ENCODE measurements around the gene SLC34A2. TPM values are rescaled to one million over a fixed set of nuclear protein-coding genes. Genes with fewer than 3 reads are reported as not detected.

The SLC34A2 gene
- polyA plus RNA-seq, 1 donor from 2014 or later = not detected

DNA sequence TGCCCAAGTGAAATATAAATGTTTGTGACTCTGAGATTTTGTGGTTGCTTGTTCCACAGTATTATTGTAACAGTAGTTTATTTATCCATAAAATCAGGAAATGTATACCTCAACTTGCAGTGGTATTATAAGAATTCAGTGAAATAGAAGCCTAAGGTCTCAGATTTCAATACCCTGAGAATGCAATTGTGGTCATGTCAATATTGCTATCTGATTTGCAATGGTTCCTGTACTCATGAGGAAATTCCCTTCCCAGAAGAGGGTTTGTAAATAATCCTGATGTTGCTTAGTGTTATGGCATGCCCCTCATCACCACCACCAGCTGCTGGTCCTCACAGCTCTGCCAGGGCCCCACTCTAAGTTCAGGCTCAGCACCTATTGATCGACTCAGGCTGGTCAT, 67.8 kb downstream of the SLC34A2 start:
- Histone ChIP-seq H3K79me2 (replicated peaks; ENCODE audit: insufficient read depth, low read length) (no peaks in the 10 kb centered on the region), H4K20me1 (ENCODE audit: insufficient read depth) (no peaks in the 10 kb centered on the region), H3K4me2 (ENCODE audit: low read length) (no peak overlapping the region), H3K9ac (ENCODE audit: low read length) (no peak overlapping the region), H2AFZ (ENCODE audit: low read depth, low read length) (no peak overlapping the region), H3K9me3 (ENCODE audit: low read length) (no peaks in the 10 kb centered on the region), H3K27ac (ENCODE audit: low read length) (no peak overlapping the region), H3K36me3 (ENCODE audit: insufficient read depth, low read length) (no peaks in the 10 kb centered on the region), H3F3A (ENCODE audit: insufficient read depth, low read length, poor library complexity, severe bottlenecking) (no peaks in the 10 kb centered on the region), H3K9me2 (ENCODE audit: insufficient read depth, low read length) (no peaks in the 10 kb centered on the region), H3K4me3 (ENCODE audit: low read length) (no peak overlapping the region), H3K27me3 (ENCODE audit: insufficient read depth, low read depth, low read length) (no peaks in the 10 kb centered on the region)
- no peak for TF ChIP-seq RAD21 (conservative IDR thresholded peaks at IDR 0.05)
- TF ChIP-seq, protein P1, sequence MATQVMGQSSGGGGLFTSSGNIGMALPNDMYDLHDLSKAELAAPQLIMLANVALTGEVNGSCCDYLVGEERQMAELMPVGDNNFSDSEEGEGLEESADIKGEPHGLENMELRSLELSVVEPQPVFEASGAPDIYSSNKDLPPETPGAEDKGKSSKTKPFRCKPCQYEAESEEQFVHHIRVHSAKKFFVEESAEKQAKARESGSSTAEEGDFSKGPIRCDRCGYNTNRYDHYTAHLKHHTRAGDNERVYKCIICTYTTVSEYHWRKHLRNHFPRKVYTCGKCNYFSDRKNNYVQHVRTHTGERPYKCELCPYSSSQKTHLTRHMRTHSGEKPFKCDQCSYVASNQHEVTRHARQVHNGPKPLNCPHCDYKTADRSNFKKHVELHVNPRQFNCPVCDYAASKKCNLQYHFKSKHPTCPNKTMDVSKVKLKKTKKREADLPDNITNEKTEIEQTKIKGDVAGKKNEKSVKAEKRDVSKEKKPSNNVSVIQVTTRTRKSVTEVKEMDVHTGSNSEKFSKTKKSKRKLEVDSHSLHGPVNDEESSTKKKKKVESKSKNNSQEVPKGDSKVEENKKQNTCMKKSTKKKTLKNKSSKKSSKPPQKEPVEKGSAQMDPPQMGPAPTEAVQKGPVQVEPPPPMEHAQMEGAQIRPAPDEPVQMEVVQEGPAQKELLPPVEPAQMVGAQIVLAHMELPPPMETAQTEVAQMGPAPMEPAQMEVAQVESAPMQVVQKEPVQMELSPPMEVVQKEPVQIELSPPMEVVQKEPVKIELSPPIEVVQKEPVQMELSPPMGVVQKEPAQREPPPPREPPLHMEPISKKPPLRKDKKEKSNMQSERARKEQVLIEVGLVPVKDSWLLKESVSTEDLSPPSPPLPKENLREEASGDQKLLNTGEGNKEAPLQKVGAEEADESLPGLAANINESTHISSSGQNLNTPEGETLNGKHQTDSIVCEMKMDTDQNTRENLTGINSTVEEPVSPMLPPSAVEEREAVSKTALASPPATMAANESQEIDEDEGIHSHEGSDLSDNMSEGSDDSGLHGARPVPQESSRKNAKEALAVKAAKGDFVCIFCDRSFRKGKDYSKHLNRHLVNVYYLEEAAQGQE (IDR thresholded peaks at IDR 0.05; ENCODE audit: borderline replicate concordance) = no peak
- TF ChIP-seq, protein P2, sequence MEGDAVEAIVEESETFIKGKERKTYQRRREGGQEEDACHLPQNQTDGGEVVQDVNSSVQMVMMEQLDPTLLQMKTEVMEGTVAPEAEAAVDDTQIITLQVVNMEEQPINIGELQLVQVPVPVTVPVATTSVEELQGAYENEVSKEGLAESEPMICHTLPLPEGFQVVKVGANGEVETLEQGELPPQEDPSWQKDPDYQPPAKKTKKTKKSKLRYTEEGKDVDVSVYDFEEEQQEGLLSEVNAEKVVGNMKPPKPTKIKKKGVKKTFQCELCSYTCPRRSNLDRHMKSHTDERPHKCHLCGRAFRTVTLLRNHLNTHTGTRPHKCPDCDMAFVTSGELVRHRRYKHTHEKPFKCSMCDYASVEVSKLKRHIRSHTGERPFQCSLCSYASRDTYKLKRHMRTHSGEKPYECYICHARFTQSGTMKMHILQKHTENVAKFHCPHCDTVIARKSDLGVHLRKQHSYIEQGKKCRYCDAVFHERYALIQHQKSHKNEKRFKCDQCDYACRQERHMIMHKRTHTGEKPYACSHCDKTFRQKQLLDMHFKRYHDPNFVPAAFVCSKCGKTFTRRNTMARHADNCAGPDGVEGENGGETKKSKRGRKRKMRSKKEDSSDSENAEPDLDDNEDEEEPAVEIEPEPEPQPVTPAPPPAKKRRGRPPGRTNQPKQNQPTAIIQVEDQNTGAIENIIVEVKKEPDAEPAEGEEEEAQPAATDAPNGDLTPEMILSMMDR (IDR thresholded peaks at IDR 0.05; ENCODE audit: poor library complexity, severe bottlenecking) = no peak
- no peak for TF ChIP-seq POLR2AphosphoS5 (IDR thresholded peaks at IDR 0.05)
- TF ChIP-seq TAF1 (IDR thresholded peaks at IDR 0.05; ENCODE audit: low read depth) = no peak
- TF ChIP-seq MXI1 (conservative IDR thresholded peaks at IDR 0.05; ENCODE audit: poor library complexity, severe bottlenecking) = no peak
- TF ChIP-seq SMC3 (conservative IDR thresholded peaks at IDR 0.05; ENCODE audit: poor library complexity) = no peak
- no peak for TF ChIP-seq EP300 (conservative IDR thresholded peaks at IDR 0.05; ENCODE audit: poor library complexity, severe bottlenecking)
- TF ChIP-seq EZH2 (IDR thresholded peaks at IDR 0.05; ENCODE audit: borderline replicate concordance, insufficient read depth, low read length, poor library complexity, severe bottlenecking) = no peak

DNA sequence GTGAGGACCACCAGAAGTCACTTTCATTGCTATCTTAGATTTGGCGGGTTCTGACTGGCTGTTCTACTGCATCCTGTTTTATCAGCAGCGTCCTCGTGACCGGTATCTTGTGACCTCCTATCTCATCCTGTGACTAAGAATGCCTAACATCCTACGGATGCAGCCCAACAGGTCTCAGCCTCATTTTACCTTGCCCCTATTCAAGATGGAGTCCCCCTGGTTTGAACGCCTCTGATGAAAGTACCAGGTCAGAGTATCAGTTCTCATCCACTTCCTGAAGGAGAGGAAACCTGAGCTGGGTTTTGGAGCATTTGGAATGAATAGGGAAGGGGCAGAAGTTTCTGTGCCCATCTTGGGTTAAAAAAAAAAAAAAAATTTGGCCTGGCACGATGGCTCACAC, 70.2 kb downstream of the SLC34A2 start:
- no peak overlapping the region for H2AFZ ChIP-seq (ENCODE audit: low read depth, low read length)
- TF ChIP-seq, protein P1 (IDR thresholded peaks at IDR 0.05; ENCODE audit: borderline replicate concordance) = no peak
- TF ChIP-seq SMC3 (conservative IDR thresholded peaks at IDR 0.05; ENCODE audit: poor library complexity) = no peak
- no peak for TF ChIP-seq EZH2 (IDR thresholded peaks at IDR 0.05; ENCODE audit: borderline replicate concordance, insufficient read depth, low read length, poor library complexity, severe bottlenecking)
- TF ChIP-seq RAD21 (conservative IDR thresholded peaks at IDR 0.05) = no peak
- no peak for TF ChIP-seq EP300 (conservative IDR thresholded peaks at IDR 0.05; ENCODE audit: poor library complexity, severe bottlenecking)
- TF ChIP-seq, protein P2 (IDR thresholded peaks at IDR 0.05; ENCODE audit: poor library complexity, severe bottlenecking) = no peak
- no peak for TF ChIP-seq POLR2AphosphoS5 (IDR thresholded peaks at IDR 0.05)
- H3F3A ChIP-seq (ENCODE audit: insufficient read depth, low read length, poor library complexity, severe bottlenecking) = no peaks in the 10 kb centered on the region
- H3K27ac ChIP-seq (ENCODE audit: low read length) = no peak overlapping the region
- no peak overlapping the region for H3K4me3 ChIP-seq (ENCODE audit: low read length)
- H3K79me2 ChIP-seq (replicated peaks; ENCODE audit: insufficient read depth, low read length) = no peaks in the 10 kb centered on the region
- H3K9ac ChIP-seq (ENCODE audit: low read length) = no peak overlapping the region
- no peaks in the 10 kb centered on the region for H3K9me3 ChIP-seq (ENCODE audit: low read length)
- H3K9me2 ChIP-seq (ENCODE audit: insufficient read depth, low read length) = no peaks in the 10 kb centered on the region
- H3K27me3 ChIP-seq (ENCODE audit: insufficient read depth, low read depth, low read length) = no peaks in the 10 kb centered on the region
- no peaks in the 10 kb centered on the region for H3K36me3 ChIP-seq (ENCODE audit: insufficient read depth, low read length)
- H3K4me2 ChIP-seq (ENCODE audit: low read length) = no peak overlapping the region
- H4K20me1 ChIP-seq (ENCODE audit: insufficient read depth) = no peaks in the 10 kb centered on the region
